Gastroesophageal sphincter (tissue), 2 donors: Measurements from ENCODE around the gene AP4E1.

Experiments used
- EP300 ChIP-seq: sonication (generic); formaldehyde crosslinking; IDR thresholded peaks from one replicate; pipeline ENCODE4 v1.6.1; 2017; ENCODE audit warnings: antibody characterized with exemption, mild to moderate bottlenecking
- POLR2A ChIP-seq, 2 donors: fragments of 450-650 bp; IDR thresholded peaks; one replicate each; pipeline ENCODE4 v1.6.1; 2017; ENCODE audit warnings: antibody characterized with exemption in 2 of 2, mild to moderate bottlenecking in 2 of 2, moderate library complexity in 1 of 2

GRCh38 chr15:51054535-51054934, 146.1 kb downstream of the AP4E1 start:
- TF ChIP-seq POLR2A (IDR thresholded peaks at IDR 0.05) (no peak), EP300 (no peak)
